GM21447 (cell line): ENCODE data around the gene PDLIM1.

ENCODE experiments used
- ATAC-seq: cut with Tn5 transposase; IDR thresholded peaks from one replicate; pipeline ENCODE4 v1.9.1; 2021; ENCODE audit not compliant: unreplicated experiment

Gene PDLIM1

GRCh38 chr10:95315509-95315908 lies 24.7 kb upstream of the PDLIM1 start:
- no peak for ATAC-seq

- no peak for ATAC-seq
Measured at GRCh38 chr10:95314192-95314918, 23.6 kb upstream of the PDLIM1 start.

GRCh38 chr10:95312986-95313495 lies 22.2 kb upstream of the PDLIM1 start:
- ATAC-seq, result no peak

- ATAC-seq, result no peak
Measured at GRCh38 chr10:95312257-95312656, 21.5 kb upstream of the PDLIM1 start.

- ATAC-seq, result no peak
Measured at GRCh38 chr10:95309958-95310357, 19.2 kb upstream of the PDLIM1 start.

GRCh38 chr10:95308389-95309302 lies 17.8 kb upstream of the PDLIM1 start:
- no peak for ATAC-seq

- no peak for ATAC-seq
Measured at GRCh38 chr10:95306851-95307250, 16.0 kb upstream of the PDLIM1 start.

GRCh38 chr10:95306318-95306650 lies 15.5 kb upstream of the PDLIM1 start:
- no peak for ATAC-seq

GRCh38 chr10:95305606-95306317 lies 15.0 kb upstream of the PDLIM1 start:
- no peak for ATAC-seq

- ATAC-seq, result no peak
Measured at GRCh38 chr10:95304976-95305375, 14.2 kb upstream of the PDLIM1 start.

- ATAC-seq, result no peak
Measured at GRCh38 chr10:95304463-95304862, 13.7 kb upstream of the PDLIM1 start.

GRCh38 chr10:95303950-95304349 lies 13.1 kb upstream of the PDLIM1 start:
- no peak for ATAC-seq

- ATAC-seq, result no peak
Measured at GRCh38 chr10:95303535-95303934, 12.7 kb upstream of the PDLIM1 start.

GRCh38 chr10:95300022-95300539 lies 9.3 kb upstream of the PDLIM1 start:
- ATAC-seq, result no peak

GRCh38 chr10:95297402-95297801 lies 6.6 kb upstream of the PDLIM1 start:
- ATAC-seq, result peak; percentile 37

- ATAC-seq, result no peak
Measured at GRCh38 chr10:95296764-95297163, 6.0 kb upstream of the PDLIM1 start.

GRCh38 chr10:95295031-95295755 lies 4.4 kb upstream of the PDLIM1 start:
- peak; percentile 69 for ATAC-seq

GRCh38 chr10:95293631-95294030 lies 2.8 kb upstream of the PDLIM1 start:
- no peak for ATAC-seq

GRCh38 chr10:95291365-95292039 lies 699 bp upstream of the PDLIM1 start:
- ATAC-seq, result no peak

- no peak for ATAC-seq
Measured at GRCh38 chr10:95289921-95290421, 832 bp downstream of the PDLIM1 start.
